Transverse colon (tissue), 4 donors: ENCODE data around the gene VCX3A. TPM values are rescaled to one million over a fixed set of nuclear protein-coding genes. Genes with fewer than 3 reads are reported as not detected.
"Not testable (repeated sequence)": the region's sequence is repeated elsewhere in the genome, so short reads cannot be mapped to it uniquely, and the experiment has no call there.

Experiments used
- DNase-seq: peaks from one replicate; pipeline ENCODE4 v3.0.0-alpha.2; 2019
- H3K27ac ChIP-seq, 4 donors: fragments of 200-600 bp; sonication (generic); 2 replicates each; pipeline ENCODE4 v1.5.1; 2016 to 2018; ENCODE audit warnings: inconsistent platforms in 4 of 4
- H3K27me3 ChIP-seq: fragments of 200-600 bp; sonication (generic); 2 replicates; pipeline ENCODE4 v1.5.1; 2017; ENCODE audit warnings: inconsistent platforms
- H3K36me3 ChIP-seq, 4 donors: fragments of 200-600 bp; sonication (generic); 2 replicates each; pipeline ENCODE4 v1.5.1; 2017 to 2019; ENCODE audit warnings: inconsistent platforms in 4 of 4
- H3K4me1 ChIP-seq, 4 donors: fragments of 200-600 bp; sonication (generic); 2 replicates each; pipeline ENCODE4 v1.5.1; 2017 to 2020; ENCODE audit warnings: inconsistent platforms in 4 of 4
- H3K4me3 ChIP-seq, 4 donors: fragments of 200-600 bp; sonication (generic); 1 replicate in 1 of 4; 2 replicates in 3 of 4; pipeline versions ENCODE4 v1.5.1 to v1.6.1; 2017 to 2019; ENCODE audit warnings: inconsistent platforms in 4 of 4
- H3K9me3 ChIP-seq, 2 donors: fragments of 200-600 bp; sonication (generic); 2 replicates each; pipeline ENCODE4 v1.5.1; 2017 to 2019; ENCODE audit warnings: inconsistent platforms in 2 of 2
- EP300 ChIP-seq: sonication (generic); formaldehyde crosslinking; IDR thresholded peaks from one replicate; pipeline ENCODE4 v1.6.1; 2017; ENCODE audit warnings: antibody characterized with exemption, low read depth
- POLR2A ChIP-seq: fragments of 450-650 bp; IDR thresholded peaks from one replicate; pipeline ENCODE4 v1.6.1; 2016; ENCODE audit warnings: antibody characterized with exemption, mild to moderate bottlenecking, moderate library complexity
- POLR2AphosphoS5 ChIP-seq, 3 donors: sonication (generic); formaldehyde crosslinking; IDR thresholded peaks; one replicate each; pipeline ENCODE4 v1.6.1; 2016; ENCODE audit warnings: antibody characterized with exemption in 3 of 3
- WGBS, 2 donors: methylation state at CpG; one replicate each; pipeline ENCODE4 v1.1.5; 2018; ENCODE audit warnings: low coverage in 1 of 2; 5-methylcytosine and 5-hydroxymethylcytosine counted together
- in situ Hi-C, 4 donors: fragments of 200-750 bp; cut with MboI; loops; one replicate each; pipeline versions ENCODE4 v1.15.0 to v1.15.1; 2017; ENCODE audit warnings: low sequenced_read_pairs in 3 of 4, low pct_ligation_motif_present in 1 of 4, low pct_unique_long_range_greater_than_20kb in 1 of 4
- intact Hi-C: fragments of 100-400 bp; cut with DNase I; formaldehyde crosslinking; loops from one replicate; pipeline ENCODE4 v1.15.1; 2023; ENCODE audit warnings: low total_unique reads
- total RNA-seq, 4 donors: library from RNA; depleted of rRNA; stranded (reverse); fragments of >200 nt; gene quantifications; one replicate each; pipeline ENCODE4 v1.1.0, GENCODE V29; 2016
- TF ChIP-seq, protein P1 (sequence below), 5 experiments: fragments of 200-600 bp in 3 of 5; fragments of 450-650 bp in 2 of 5; sonication (generic) in 3 of 5; IDR thresholded peaks; 1 replicate in 2 of 5; 2 replicates in 3 of 5; pipeline ENCODE4 v1.5.1; 2016 to 2017; ENCODE audit warnings: antibody characterized with exemption in 5 of 5, inconsistent platforms in 3 of 5, mild to moderate bottlenecking in 2 of 5, moderate library complexity in 1 of 5

The VCX3A gene
- total RNA-seq: not detected

DNA sequence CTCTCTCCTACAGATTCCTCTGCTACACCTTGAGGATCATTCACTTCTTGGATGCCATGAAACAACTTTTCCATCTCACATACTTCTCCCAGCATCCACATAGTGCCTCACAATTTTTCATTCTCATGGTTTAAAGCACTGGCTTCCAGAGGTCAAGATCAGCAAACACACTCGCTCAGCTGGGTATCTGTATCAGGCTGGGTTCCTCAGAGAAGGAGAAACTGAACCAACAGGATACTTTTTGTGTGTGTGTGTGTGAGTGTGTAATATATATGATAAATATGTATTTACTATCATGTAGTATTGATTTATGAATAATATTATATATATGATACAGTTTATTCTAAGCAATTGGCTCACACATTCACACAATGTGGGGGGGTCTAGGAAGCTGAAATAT lies at the start of gene VCX3A:
Gene VCX3A (minus strand): TSS at position 101 of the 400 bp plus-strand sequence. CDS start 621 bp downstream, outside the sequence.
- 88% methylated on average over 1 of the region's 1 CpG; no CpG with 5 or more reads in 1 of the 2 donors for WGBS, 2 donors

DNA sequence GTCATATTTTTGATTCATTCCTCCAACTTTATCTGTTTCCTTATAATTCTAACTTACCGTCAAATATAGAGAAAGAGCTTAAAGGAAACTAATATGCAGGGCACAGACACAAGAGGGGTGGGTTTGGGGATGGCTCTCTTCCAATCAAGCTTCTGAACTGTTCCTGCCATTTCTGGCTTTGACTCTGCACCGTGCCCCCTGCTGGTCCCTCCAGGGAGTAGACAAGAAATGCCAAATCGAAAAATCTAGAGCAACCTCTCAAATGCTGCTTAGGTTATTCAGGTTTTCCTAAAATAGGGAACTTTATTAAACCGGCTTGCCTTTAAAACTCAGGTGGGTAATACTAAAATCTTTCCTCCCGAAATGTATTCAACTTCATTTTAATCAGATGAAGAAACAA lies 39.8 kb upstream of the VCX3A start:
- Histone ChIP-seq H3K27me3 (no peaks in the 10 kb centered on the region), H3K27ac (no peak overlapping the region), H3K4me1 (no peaks in the 10 kb centered on the region), H3K4me3 (no peak overlapping the region), H3K9me3 (no peaks in the 10 kb centered on the region), H3K36me3 (no peaks in the 10 kb centered on the region)
- intact Hi-C loops (no loop called here), in situ Hi-C loops (no loop called here)
- DNase-seq: no peak
- 57 to 67% methylated on average over 5 of the region's 5 CpGs for WGBS, 2 donors
- TF ChIP-seq EP300: no peak
- no peak for TF ChIP-seq POLR2AphosphoS5 (IDR thresholded peaks at IDR 0.05)
- TF ChIP-seq, protein P1, sequence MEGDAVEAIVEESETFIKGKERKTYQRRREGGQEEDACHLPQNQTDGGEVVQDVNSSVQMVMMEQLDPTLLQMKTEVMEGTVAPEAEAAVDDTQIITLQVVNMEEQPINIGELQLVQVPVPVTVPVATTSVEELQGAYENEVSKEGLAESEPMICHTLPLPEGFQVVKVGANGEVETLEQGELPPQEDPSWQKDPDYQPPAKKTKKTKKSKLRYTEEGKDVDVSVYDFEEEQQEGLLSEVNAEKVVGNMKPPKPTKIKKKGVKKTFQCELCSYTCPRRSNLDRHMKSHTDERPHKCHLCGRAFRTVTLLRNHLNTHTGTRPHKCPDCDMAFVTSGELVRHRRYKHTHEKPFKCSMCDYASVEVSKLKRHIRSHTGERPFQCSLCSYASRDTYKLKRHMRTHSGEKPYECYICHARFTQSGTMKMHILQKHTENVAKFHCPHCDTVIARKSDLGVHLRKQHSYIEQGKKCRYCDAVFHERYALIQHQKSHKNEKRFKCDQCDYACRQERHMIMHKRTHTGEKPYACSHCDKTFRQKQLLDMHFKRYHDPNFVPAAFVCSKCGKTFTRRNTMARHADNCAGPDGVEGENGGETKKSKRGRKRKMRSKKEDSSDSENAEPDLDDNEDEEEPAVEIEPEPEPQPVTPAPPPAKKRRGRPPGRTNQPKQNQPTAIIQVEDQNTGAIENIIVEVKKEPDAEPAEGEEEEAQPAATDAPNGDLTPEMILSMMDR (IDR thresholded peaks at IDR 0.05): no peak
- no peak for TF ChIP-seq POLR2A

More for the DNA sequence above, at the start of gene VCX3A:
- DNase-seq, intact Hi-C loops, H3K36me3 ChIP-seq, in situ Hi-C loops, H3K27ac ChIP-seq, H3K27me3 ChIP-seq, H3K4me1 ChIP-seq, H3K4me3 ChIP-seq, H3K9me3 ChIP-seq: not testable (repeated sequence)

DNA sequence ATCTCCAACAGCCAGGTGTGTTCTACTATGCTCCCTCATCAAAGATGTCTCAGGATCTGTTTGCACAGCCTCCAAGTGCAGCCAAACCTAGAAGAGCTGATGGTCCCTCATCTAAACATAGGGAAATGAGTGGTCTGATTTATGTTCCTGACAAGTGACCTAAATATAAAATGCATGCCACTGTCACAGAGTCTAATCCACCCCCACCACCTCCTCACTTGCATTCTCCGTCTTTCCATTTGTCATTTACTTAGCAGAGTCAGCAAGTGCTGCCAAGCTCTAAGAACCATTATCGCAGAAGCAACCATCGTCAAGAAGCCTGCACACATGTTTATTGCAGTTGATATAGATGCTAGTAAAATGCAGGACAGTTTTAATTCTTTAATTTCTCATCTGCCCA lies 33.1 kb upstream of the VCX3A start:
- H3K4me1 ChIP-seq: no peaks in the 10 kb centered on the region
- intact Hi-C loops (no loop called here), in situ Hi-C loops (no loop called here)
- 54% methylated on average over 3 of the region's 3 CpGs; no CpG with 5 or more reads in 1 of the 2 donors for WGBS, 2 donors
- no peak for DNase-seq
- H3K27ac ChIP-seq: no peak overlapping the region
- H3K4me3 ChIP-seq: no peak overlapping the region
- H3K27me3 ChIP-seq: no peaks in the 10 kb centered on the region
- no peaks in the 10 kb centered on the region for H3K9me3 ChIP-seq
- TF ChIP-seq EP300 (no peak), POLR2AphosphoS5 (IDR thresholded peaks at IDR 0.05) (no peak), POLR2A (no peak)
- TF ChIP-seq, protein P1 (IDR thresholded peaks at IDR 0.05): no peak
- no peaks in the 10 kb centered on the region for H3K36me3 ChIP-seq

DNA sequence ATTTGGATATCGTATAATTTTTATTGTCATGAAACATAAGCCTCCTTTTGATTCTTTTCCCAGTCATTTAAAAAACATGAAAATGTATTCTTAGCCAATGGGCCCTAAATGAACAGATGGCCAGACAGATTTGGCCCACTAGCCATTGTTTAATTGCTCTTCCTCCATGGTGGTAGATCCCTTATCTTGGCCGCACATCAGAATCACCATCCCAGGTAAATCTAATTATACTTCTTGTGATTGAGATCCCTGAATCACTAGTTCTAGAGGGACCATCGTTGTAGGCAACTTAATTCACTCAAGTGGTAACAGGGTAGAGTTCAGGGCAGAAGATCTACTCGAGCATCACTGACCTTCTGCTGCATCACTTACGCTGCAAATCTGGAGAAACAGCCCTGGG lies 24.1 kb upstream of the VCX3A start:
- intact Hi-C loops (no loop called here), in situ Hi-C loops (no loop called here)
- DNase-seq: no peak
- H3K27ac ChIP-seq: no peak overlapping the region
- no peaks in the 10 kb centered on the region for H3K27me3 ChIP-seq
- H3K4me3 ChIP-seq: no peak overlapping the region
- H3K4me1 ChIP-seq: no peaks in the 10 kb centered on the region
- H3K36me3 ChIP-seq: no peaks in the 10 kb centered on the region
- TF ChIP-seq POLR2A: no peak
- 86% methylated on average over 1 to 5 of the region's 5 CpGs for WGBS, 2 donors
- no peaks in the 10 kb centered on the region for H3K9me3 ChIP-seq

DNA sequence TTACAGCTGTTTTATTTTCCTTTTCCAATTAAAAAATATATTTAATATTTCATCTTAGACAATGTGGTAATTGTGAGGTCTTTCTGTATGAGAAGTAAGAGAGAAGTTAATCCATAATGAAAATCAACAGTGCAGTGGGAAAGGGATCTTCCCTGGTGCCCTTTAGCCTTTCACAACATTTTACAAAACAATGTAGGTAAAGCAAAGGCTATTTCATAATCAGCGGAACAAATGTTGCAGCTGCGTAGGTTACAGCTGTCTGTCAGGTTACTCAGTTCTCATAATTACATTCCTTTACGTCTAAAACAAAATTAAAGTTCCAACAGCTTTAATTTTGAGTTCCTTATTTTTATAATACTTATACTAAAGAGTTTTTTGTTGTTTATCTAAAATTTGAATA lies 22.8 kb upstream of the VCX3A start:
- intact Hi-C loops (no loop called here), in situ Hi-C loops (no loop called here)
- Histone ChIP-seq H3K27ac (no peak overlapping the region), H3K4me3 (no peak overlapping the region), H3K4me1 (no peaks in the 10 kb centered on the region), H3K36me3 (no peaks in the 10 kb centered on the region), H3K9me3 (no peaks in the 10 kb centered on the region), H3K27me3 (no peaks in the 10 kb centered on the region)
- DNase-seq: no peak
- TF ChIP-seq, protein P1 (IDR thresholded peaks at IDR 0.05): no peak
- TF ChIP-seq POLR2A (no peak), POLR2AphosphoS5 (IDR thresholded peaks at IDR 0.05) (no peak), EP300 (no peak)
- 89 to 100% methylated on average over 2 to 3 of the region's 3 CpGs for WGBS, 2 donors
